NCI-H1436 (cell line): ENCODE data around the gene TBCD.

ENCODE experiments used
- DNase-seq: peaks from one replicate; lab custom pipeline; 2025; lab: John Stamatoyannopoulos, UW

The TBCD gene

GRCh38 chr17:82888583-82889495 is 137.0 kb downstream of the TBCD start:
- no peak for DNase-seq

GRCh38 chr17:82889496-82890338 is 137.9 kb downstream of the TBCD start:
- no peak for DNase-seq

- no peak for DNase-seq
These were observed 138.5 kb downstream of the TBCD start for GRCh38 chr17:82890339-82890730.

GRCh38 chr17:82890926-82891678 is 139.2 kb downstream of the TBCD start:
- no peak for DNase-seq

- DNase-seq = no peak
These were observed 140.0 kb downstream of the TBCD start for GRCh38 chr17:82891911-82892310.

- DNase-seq = no peak
These were observed 141.2 kb downstream of the TBCD start for GRCh38 chr17:82892899-82893565.

GRCh38 chr17:82893779-82894178 is 141.9 kb downstream of the TBCD start:
- no peak for DNase-seq

GRCh38 chr17:82894389-82894788 is 142.5 kb downstream of the TBCD start:
- no peak for DNase-seq

- DNase-seq = no peak
These were observed 143.2 kb downstream of the TBCD start for GRCh38 chr17:82895087-82895486.

- no peak for DNase-seq
These were observed 144.5 kb downstream of the TBCD start for GRCh38 chr17:82896071-82897000.

- no peak for DNase-seq
These were observed 145.8 kb downstream of the TBCD start for GRCh38 chr17:82897514-82898249.

- DNase-seq = no peak
These were observed 147.2 kb downstream of the TBCD start for GRCh38 chr17:82898976-82899514.

- DNase-seq = no peak
These were observed 148.1 kb downstream of the TBCD start for GRCh38 chr17:82899941-82900340.

- no peak for DNase-seq
These were observed 148.9 kb downstream of the TBCD start for GRCh38 chr17:82900741-82901140.

GRCh38 chr17:82901356-82901755 is 149.5 kb downstream of the TBCD start:
- no peak for DNase-seq

GRCh38 chr17:82901856-82902255 is 150.0 kb downstream of the TBCD start:
- no peak for DNase-seq

GRCh38 chr17:82902972-82903874 is 151.4 kb downstream of the TBCD start:
- no peak for DNase-seq

GRCh38 chr17:82905130-82905529 is 153.3 kb downstream of the TBCD start:
- DNase-seq = no peak
